AG09319 (cell line): ENCODE results near the gene SETSIP.

ENCODE experiments used
- DNase-seq: peaks from one replicate; pipeline ENCODE4 v3.0.0-alpha.2; 2010; ENCODE audit warnings: low read depth; ENCODE audit errors: extremely low read depth
- TF ChIP-seq, protein P1 (sequence below): IDR thresholded peaks from 2 replicates; pipeline ENCODE4 v1.5.1; 2011; ENCODE audit warnings: low read depth, mild to moderate bottlenecking, inconsistent platforms, low read length, moderate library complexity

Gene SETSIP

DNA sequence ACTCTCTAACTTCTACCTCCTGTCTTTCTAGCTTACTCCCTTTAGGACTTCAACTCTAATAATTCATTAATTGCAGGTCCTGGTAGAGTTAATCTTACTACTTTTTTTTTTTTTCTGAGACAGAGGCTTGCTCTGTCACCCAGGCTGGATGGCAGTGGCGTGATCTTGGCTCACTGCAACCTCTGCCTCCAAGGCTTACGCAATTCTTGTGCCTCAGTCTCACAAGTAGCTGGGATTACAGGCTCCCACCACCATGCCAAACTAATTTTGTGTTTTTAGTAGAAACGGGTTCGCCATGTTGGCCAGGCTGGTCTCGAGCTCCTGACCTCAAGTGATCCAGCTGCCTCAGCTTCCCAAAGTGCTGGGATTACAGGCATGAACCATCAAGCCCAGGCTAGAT, 20.7 kb upstream of the SETSIP start:
- no peak for DNase-seq
- TF ChIP-seq, protein P1, sequence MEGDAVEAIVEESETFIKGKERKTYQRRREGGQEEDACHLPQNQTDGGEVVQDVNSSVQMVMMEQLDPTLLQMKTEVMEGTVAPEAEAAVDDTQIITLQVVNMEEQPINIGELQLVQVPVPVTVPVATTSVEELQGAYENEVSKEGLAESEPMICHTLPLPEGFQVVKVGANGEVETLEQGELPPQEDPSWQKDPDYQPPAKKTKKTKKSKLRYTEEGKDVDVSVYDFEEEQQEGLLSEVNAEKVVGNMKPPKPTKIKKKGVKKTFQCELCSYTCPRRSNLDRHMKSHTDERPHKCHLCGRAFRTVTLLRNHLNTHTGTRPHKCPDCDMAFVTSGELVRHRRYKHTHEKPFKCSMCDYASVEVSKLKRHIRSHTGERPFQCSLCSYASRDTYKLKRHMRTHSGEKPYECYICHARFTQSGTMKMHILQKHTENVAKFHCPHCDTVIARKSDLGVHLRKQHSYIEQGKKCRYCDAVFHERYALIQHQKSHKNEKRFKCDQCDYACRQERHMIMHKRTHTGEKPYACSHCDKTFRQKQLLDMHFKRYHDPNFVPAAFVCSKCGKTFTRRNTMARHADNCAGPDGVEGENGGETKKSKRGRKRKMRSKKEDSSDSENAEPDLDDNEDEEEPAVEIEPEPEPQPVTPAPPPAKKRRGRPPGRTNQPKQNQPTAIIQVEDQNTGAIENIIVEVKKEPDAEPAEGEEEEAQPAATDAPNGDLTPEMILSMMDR: no peak

DNA sequence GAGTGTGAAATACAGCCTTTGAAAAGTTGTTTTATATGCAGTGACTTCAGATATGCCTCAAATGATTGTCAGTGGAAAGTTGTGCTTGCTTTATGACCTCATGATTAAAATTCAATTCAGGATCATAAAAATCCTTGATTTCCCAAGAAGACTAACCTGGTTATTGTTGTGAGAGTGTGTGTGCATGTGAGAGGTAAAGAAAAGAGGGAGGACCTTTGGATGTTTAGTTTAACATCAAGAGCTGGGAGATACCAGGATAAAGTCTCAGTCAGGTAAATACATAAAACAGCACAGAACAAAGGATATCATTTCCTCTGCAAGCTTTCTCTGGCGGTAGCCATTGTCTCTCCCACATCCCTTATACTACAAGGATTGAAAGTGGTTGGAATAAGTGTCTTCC, 19.4 kb upstream of the SETSIP start:
- DNase-seq: no peak
- TF ChIP-seq, protein P1: no peak

DNA sequence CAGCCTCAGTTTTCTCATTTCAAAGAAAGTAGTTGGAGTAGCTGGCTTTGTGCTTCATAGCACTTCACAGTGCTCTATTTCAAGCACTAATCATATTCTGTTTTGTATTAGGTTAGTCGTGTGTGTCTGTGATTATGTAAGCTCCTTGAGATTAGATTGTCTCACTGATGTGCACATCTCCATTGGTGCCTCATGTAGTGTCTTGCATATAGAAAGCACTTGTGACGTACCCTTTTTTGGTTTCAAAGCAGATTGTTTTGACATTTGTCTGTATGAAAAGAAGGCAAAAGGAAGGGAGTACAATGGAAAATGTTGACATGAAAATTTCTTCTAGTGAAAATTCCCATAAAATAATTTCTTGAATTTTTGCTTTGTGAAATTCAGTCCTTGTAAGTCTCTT, 18.9 kb upstream of the SETSIP start:
- TF ChIP-seq, protein P1: no peak
- no peak for DNase-seq

DNA sequence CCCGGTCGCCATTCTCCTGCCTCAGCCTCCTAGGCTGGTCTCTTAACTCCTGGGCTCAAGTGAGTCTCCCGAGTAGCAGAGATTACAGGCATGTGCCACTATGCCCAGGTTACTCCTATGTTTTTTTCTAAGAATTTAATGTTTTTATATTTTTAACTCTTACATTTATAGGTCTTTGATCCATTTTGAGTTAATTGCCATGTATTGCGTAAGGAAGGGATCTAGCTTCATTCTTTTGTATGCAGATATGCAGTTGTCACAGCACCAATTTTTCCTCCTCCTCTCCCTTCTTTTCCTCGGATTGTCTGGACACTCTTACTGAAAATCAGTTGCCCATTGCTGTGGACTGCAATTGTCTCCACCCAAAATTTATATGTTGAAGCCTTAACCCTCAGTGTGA, 16.4 kb upstream of the SETSIP start:
- TF ChIP-seq, protein P1: no peak
- DNase-seq: no peak

DNA sequence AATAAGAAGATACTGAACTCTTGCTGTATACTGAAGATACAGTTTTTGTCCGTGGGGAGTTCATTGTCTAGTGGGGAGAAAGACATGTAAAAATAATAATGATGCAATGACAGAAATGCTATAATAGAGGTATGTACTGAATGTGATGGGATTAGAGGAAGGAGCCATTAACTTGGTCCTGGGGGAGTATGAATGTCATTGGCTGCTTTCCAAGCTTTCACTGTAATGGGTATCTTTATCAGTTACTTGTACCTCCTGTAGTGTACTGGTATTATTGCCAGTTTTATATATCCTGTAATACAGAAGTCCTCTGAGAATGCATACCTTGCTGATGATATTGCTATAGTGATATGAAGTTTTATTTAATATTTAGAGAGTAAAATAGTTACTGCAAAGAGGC, 12.3 kb upstream of the SETSIP start:
- TF ChIP-seq, protein P1: no peak
- DNase-seq: no peak

DNA sequence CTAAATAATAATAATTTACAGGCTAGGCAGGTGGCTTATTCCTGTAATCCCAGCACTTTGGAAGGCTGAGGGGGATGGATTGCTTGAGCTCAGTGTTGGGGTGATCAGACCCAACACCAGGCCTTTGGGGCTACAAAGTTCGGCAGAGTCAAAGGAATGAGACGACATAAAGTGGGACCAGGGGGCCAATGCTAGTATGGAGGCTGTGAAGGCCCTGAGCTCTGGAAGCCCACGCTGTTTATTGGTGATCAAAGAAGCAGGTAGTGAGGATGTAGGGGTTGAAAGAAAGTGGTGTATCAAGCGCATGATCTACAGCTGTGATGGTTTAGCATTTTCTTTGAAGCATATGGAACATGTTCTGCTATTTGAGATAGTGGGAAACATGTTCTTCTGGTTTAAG, 10.5 kb upstream of the SETSIP start:
- DNase-seq: no peak
- TF ChIP-seq, protein P1: no peak

DNA sequence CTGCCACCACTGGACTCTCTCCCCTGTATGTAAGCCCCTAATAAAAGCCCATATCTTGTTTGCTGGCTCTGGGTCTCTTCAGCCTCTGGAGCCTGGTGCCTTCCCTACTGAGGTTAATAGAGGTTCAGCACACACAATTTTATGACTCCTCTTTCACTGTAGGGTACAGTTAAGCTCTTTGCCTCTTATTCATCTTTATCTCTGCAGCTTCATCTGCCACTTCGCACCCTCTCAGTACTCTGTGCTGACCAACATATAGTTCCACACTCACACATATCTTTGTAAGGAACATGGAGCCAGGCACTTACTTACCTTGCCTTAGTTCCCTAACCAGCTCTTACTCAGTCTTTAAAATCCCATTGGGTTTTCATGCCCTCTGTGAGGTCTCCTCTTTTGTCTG, 9.4 kb upstream of the SETSIP start:
- DNase-seq: no peak
- TF ChIP-seq, protein P1: no peak

DNA sequence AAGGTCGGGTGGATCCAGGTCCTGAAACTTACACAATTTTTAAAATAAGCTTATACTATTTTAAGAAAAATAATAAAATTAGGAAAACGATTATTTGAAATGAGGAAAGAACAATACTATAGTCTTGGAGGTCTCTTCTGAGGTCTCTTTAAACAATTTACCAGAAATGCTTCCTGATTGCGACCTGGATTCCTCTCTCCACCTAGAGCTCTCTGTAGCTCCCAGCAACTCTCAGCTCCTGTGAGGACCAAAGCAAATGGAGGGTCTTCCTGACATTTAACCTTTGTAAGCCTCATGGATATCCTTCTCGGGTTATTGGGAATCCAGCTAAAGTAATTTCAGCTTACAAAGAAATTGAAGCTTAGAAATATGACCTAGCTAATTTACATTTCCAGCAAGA, 5.8 kb upstream of the SETSIP start:
- TF ChIP-seq, protein P1: no peak
- DNase-seq: no peak
